DND-41 (cell line): Measurements from ENCODE around the gene STAB2.

Experiments used
- ATAC-seq: fragments of 200-7000 bp; cut with Tn5 transposase; 3 replicates; pipeline ENCODE4 v1.9.1; 2021; ENCODE audit warnings: low read depth; ENCODE audit not compliant: insufficient read depth
- DNase-seq: peaks from one replicate; pipeline ENCODE4 v3.0.0-alpha.2; 2020
- H2AFZ ChIP-seq: 2 replicates; pipeline ENCODE4 v1.6.0; 2012; ENCODE audit warnings: low read depth, low read length
- H3K27ac ChIP-seq: 2 replicates; pipeline ENCODE4 v1.5.1; 2012; ENCODE audit warnings: low read length, inconsistent platforms
- H3K27me3 ChIP-seq: fragments of 200-600 bp; sonication (generic); 2 replicates; pipeline ENCODE4 v1.6.0; 2012; ENCODE audit warnings: low read length, mild to moderate bottlenecking, inconsistent platforms; ENCODE audit not compliant: insufficient read depth, poor library complexity
- H3K36me3 ChIP-seq: 2 replicates; pipeline ENCODE4 v1.5.1; 2012; ENCODE audit warnings: low read length, inconsistent platforms; ENCODE audit not compliant: insufficient read depth
- H3K4me1 ChIP-seq: 2 replicates; pipeline ENCODE4 v1.5.1; 2012; ENCODE audit warnings: mild to moderate bottlenecking, low read length; ENCODE audit not compliant: insufficient read depth
- H3K4me2 ChIP-seq: 2 replicates; pipeline ENCODE4 v1.6.0; 2012; ENCODE audit warnings: mild to moderate bottlenecking, moderate library complexity, low read length, inconsistent platforms; ENCODE audit not compliant: insufficient read depth
- H3K4me3 ChIP-seq, 2 experiments: fragments of 200-600 bp in 1 of 2; shearing (Covaris generic) in 1 of 2; 2 replicates each; pipeline ENCODE4 v1.5.1; 2012 to 2016; ENCODE audit warnings: inconsistent platforms in 2 of 2, low read length in 2 of 2, mild to moderate bottlenecking in 2 of 2, low read depth in 1 of 2, moderate library complexity in 1 of 2
- H3K79me2 ChIP-seq: 2 replicates; pipeline ENCODE4 v1.6.0; 2012; ENCODE audit warnings: low read length, inconsistent platforms; ENCODE audit not compliant: insufficient read depth
- H3K9ac ChIP-seq: 2 replicates; pipeline ENCODE4 v1.6.0; 2012; ENCODE audit warnings: low read depth, mild to moderate bottlenecking, inconsistent platforms, low read length, moderate library complexity
- H3K9me3 ChIP-seq: 2 replicates; pipeline ENCODE4 v1.5.1; 2012; ENCODE audit warnings: low read length, moderate library complexity, mild to moderate bottlenecking, inconsistent platforms; ENCODE audit not compliant: insufficient read depth, severe bottlenecking
- H4K20me1 ChIP-seq: 2 replicates; pipeline ENCODE4 v1.6.0; 2012; ENCODE audit warnings: low read length; ENCODE audit not compliant: insufficient read depth
- EZH2 ChIP-seq: IDR thresholded peaks from 3 replicates; pipeline ENCODE4 v1.6.1; 2012; ENCODE audit warnings: borderline replicate concordance, low read depth, mild to moderate bottlenecking, moderate library complexity, low read length, inconsistent platforms; ENCODE audit not compliant: severe bottlenecking
- TF ChIP-seq, protein P1 (sequence below): IDR thresholded peaks from 2 replicates; pipeline ENCODE4 v1.5.1; 2012; ENCODE audit warnings: borderline replicate concordance, low read length, moderate library complexity, mild to moderate bottlenecking; ENCODE audit not compliant: poor library complexity, severe bottlenecking; ENCODE audit errors: extremely low read depth

STAB2 gene

DNA sequence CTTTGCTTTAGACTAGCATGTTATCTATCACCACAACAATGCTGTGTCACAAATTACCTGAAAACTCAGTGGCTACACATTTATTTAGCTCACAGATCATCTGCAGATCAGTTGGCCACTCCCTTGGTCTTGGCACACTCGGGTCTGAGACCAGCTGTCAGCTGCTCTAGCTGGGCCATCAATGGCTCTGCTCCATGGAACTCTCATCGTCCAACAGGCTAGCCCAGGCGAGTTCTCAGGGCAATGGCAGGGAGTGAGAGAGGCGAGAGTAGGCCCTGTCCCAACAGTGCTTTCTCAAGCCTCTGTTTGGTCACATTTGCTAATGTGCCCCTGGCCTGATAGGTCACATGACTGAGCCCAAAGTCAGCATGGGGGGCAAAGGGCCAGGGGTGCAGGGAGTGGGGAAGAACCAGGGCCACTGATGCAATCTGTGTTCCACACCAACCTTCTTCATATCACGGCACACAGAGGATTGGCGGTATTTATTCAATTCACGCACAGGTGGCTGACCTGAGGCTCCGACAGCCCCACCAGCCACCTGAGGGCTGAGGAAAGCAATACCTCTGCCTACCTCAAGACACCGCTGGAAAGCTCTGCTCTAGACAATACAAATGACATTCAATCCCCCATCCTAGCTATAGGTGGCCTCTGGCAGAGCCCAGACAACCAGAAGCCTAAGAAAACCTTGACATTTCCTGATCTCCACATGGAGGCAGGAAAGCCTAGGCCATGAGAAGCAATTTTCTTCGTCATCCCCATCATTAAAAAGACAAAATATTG is 171.4 kb downstream of the STAB2 start:
- H3K4me3 ChIP-seq = no peak overlapping the region
- no peak overlapping the region for H3K27ac ChIP-seq
- H2AFZ ChIP-seq = no peak overlapping the region
- TF ChIP-seq, protein P1, sequence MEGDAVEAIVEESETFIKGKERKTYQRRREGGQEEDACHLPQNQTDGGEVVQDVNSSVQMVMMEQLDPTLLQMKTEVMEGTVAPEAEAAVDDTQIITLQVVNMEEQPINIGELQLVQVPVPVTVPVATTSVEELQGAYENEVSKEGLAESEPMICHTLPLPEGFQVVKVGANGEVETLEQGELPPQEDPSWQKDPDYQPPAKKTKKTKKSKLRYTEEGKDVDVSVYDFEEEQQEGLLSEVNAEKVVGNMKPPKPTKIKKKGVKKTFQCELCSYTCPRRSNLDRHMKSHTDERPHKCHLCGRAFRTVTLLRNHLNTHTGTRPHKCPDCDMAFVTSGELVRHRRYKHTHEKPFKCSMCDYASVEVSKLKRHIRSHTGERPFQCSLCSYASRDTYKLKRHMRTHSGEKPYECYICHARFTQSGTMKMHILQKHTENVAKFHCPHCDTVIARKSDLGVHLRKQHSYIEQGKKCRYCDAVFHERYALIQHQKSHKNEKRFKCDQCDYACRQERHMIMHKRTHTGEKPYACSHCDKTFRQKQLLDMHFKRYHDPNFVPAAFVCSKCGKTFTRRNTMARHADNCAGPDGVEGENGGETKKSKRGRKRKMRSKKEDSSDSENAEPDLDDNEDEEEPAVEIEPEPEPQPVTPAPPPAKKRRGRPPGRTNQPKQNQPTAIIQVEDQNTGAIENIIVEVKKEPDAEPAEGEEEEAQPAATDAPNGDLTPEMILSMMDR = no peak
- no peak for TF ChIP-seq EZH2
- H3K9me3 ChIP-seq = no peaks in the 10 kb centered on the region
- H3K9ac ChIP-seq = no peak overlapping the region
- no peak overlapping the region for H3K4me2 ChIP-seq
- no peaks in the 10 kb centered on the region for H3K4me1 ChIP-seq
- no peaks in the 10 kb centered on the region for H3K36me3 ChIP-seq
- H4K20me1 ChIP-seq = no peaks in the 10 kb centered on the region
- DNase-seq (no peak), ATAC-seq (no peak)
- H3K79me2 ChIP-seq = no peaks in the 10 kb centered on the region
- H3K27me3 ChIP-seq = no peaks in the 10 kb centered on the region

DNA sequence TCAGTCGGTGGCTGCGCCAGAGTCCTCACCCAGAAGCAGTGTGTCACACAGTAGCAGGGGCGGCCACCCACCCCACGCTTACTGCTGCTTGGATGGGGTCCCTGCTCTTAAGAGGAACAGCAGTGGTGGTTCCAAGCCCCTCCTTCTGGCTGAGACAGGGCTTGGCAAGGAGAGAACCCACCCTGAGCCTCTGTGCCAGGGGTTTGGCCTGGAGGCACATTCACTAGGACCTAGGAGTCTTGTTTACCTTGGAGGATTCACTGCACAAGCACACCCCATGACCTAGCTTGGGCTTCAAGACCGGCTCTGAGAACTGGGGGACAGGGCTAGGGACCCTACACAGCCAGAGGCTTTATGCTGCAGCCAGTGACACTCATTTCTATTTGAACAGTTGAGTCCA is 175.4 kb downstream of the STAB2 start:
- Histone ChIP-seq H4K20me1 (no peaks in the 10 kb centered on the region), H3K9ac (no peak overlapping the region), H3K79me2 (no peaks in the 10 kb centered on the region), H3K36me3 (no peaks in the 10 kb centered on the region), H3K4me1 (no peaks in the 10 kb centered on the region), H3K27ac (no peak overlapping the region), H3K9me3 (no peaks in the 10 kb centered on the region), H3K27me3 (no peaks in the 10 kb centered on the region), H3K4me3 (no peak overlapping the region), H3K4me2 (no peak overlapping the region), H2AFZ (no peak overlapping the region)
- TF ChIP-seq, protein P1 = no peak
- TF ChIP-seq EZH2 = no peak
- no peak for ATAC-seq
- DNase-seq = no peak

DNA sequence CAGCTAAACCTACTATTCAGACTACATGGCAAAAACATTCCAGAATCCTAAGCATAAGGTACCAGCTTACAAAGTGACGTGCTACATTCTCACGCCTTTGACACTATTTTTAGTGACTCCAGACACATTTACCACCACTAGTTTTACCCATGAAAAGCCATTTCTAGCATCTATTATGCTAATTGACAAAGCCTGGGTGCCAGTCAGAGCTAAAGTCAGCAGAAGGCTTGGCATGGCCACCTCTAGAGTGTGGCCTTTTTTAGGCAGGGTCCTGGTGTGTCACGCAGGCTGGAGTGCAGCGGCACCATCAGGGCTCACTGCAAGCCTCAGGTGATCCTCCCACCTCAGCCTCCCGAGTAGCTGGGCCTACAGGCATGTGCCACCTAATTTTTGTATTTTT is 178.2 kb downstream of the STAB2 start:
- Histone ChIP-seq H2AFZ (no peak overlapping the region), H3K27ac (no peak overlapping the region), H3K36me3 (no peaks in the 10 kb centered on the region), H3K79me2 (no peaks in the 10 kb centered on the region), H3K9me3 (no peaks in the 10 kb centered on the region), H3K4me1 (no peaks in the 10 kb centered on the region), H3K4me2 (no peak overlapping the region), H3K9ac (no peak overlapping the region), H3K4me3 (no peak overlapping the region), H4K20me1 (no peaks in the 10 kb centered on the region), H3K27me3 (no peaks in the 10 kb centered on the region)
- TF ChIP-seq, protein P1 = no peak
- TF ChIP-seq EZH2 = no peak
- ATAC-seq (no peak), DNase-seq (no peak)

DNA sequence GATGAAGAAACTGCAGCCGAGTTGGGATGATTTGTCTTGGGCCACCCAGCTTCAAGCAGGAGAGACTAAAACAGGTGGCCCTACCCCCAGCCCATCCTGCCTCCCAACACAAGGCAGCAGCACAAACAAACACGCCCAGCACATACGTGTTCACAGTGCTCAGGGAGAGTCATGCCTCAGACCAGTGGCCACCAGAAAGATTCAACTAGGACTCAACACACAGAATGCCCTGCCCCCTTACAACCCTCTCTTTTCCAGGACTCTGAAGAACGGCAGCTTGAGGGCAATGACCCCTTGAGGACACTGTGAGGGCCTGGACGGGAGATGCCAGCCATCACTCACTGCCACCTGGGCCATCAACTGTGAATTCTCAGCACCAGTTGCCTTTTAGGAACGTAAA is 179.0 kb downstream of the STAB2 start:
- ATAC-seq (no peak), DNase-seq (no peak)
- H3K4me2 ChIP-seq = no peak overlapping the region
- no peaks in the 10 kb centered on the region for H3K9me3 ChIP-seq
- no peaks in the 10 kb centered on the region for H4K20me1 ChIP-seq
- TF ChIP-seq, protein P1 = no peak
- TF ChIP-seq EZH2 = no peak
- H3K36me3 ChIP-seq = no peaks in the 10 kb centered on the region
- no peak overlapping the region for H3K4me3 ChIP-seq
- H3K27ac ChIP-seq = no peak overlapping the region
- H2AFZ ChIP-seq = no peak overlapping the region
- H3K27me3 ChIP-seq = no peaks in the 10 kb centered on the region
- no peaks in the 10 kb centered on the region for H3K4me1 ChIP-seq
- H3K79me2 ChIP-seq = no peaks in the 10 kb centered on the region
- no peak overlapping the region for H3K9ac ChIP-seq
